IMR-90 (cell line): Measurements from ENCODE around the gene NCR1. TPM values are rescaled to one million over a fixed set of nuclear protein-coding genes. Genes with fewer than 3 reads are reported as not detected.

Experiments
- ATAC-seq: fragments of 200-7000 bp; cut with Tn5 transposase; 2 replicates; pipeline ENCODE4 v1.9.1; 2020; ENCODE audit warnings: low read depth, mild to moderate bottlenecking, moderate library complexity
- BruUV-seq: library from RNA; stranded (reverse); fragments of 400-500 nt; replicated peaks from 2 replicates; lab custom pipeline; 2021; lab: Mats Ljungman, UMichigan
- CTCF ChIA-PET: fragments of 300-600 bp; formaldehyde crosslinking; extraction: SDS; loops from one replicate; lab custom pipeline; 2021; ENCODE audit warnings: antibody characterized with exemption; lab: Yijun Ruan, JAX
- POLR2A ChIA-PET: fragments of 300-600 bp; sonication (Branson Sonifier 250); formaldehyde crosslinking; loops from one replicate; lab custom pipeline; 2022; ENCODE audit warnings: antibody characterized with exemption; ENCODE audit not compliant: unreplicated experiment; lab: Charles Lee
- DNase-seq: peaks from one replicate; pipeline ENCODE4 v3.0.0; 2013
- H2AFZ ChIP-seq: replicated peaks from 2 replicates; pipeline ENCODE3; 2013; ENCODE audit warnings: low read length, mild to moderate bottlenecking; ENCODE audit not compliant: poor library complexity
- H2AK5ac ChIP-seq: 2 replicates; pipeline ENCODE4 v1.6.1; 2013; ENCODE audit warnings: low read depth, low read length, inconsistent platforms
- H2AK9ac ChIP-seq: replicated peaks from 2 replicates; pipeline ENCODE3; 2013; ENCODE audit warnings: mild to moderate bottlenecking, low read depth, low read length, moderate library complexity; ENCODE audit not compliant: poor library complexity
- H2BK120ac ChIP-seq: 2 replicates; pipeline ENCODE4 v1.6.1; 2013; ENCODE audit warnings: low read depth, low read length, inconsistent platforms
- H2BK15ac ChIP-seq: 3 replicates; pipeline ENCODE4 v1.6.1; 2013; ENCODE audit warnings: low read depth, low read length, inconsistent platforms
- H2BK20ac ChIP-seq: 2 replicates; pipeline ENCODE4 v1.6.1; 2013; ENCODE audit warnings: low read depth, mild to moderate bottlenecking, inconsistent platforms, low read length, moderate library complexity
- H2BK5ac ChIP-seq: 2 replicates; pipeline ENCODE4 v1.6.1; 2013; ENCODE audit warnings: mild to moderate bottlenecking, low read depth, low read length, inconsistent platforms; ENCODE audit not compliant: poor library complexity, severe bottlenecking
- H3K14ac ChIP-seq: replicated peaks from 2 replicates; pipeline ENCODE4 v1.6.1; 2013; ENCODE audit warnings: low read depth, low read length, inconsistent platforms
- H3K18ac ChIP-seq: 2 replicates; pipeline ENCODE4 v1.6.1; 2013; ENCODE audit warnings: low read depth, low read length, control low read depth
- H3K23ac ChIP-seq: 2 replicates; pipeline ENCODE4 v1.6.1; 2013; ENCODE audit warnings: low read depth, low read length, inconsistent platforms
- H3K27ac ChIP-seq: 2 replicates; pipeline ENCODE4 v1.5.1; 2013; ENCODE audit warnings: mild to moderate bottlenecking, control low read depth, low read length; ENCODE audit not compliant: insufficient read depth
- H3K27me3 ChIP-seq: 2 replicates; pipeline ENCODE4 v1.6.1; 2013; ENCODE audit warnings: low read length; ENCODE audit not compliant: control insufficient read depth, insufficient read depth
- H3K36me3 ChIP-seq: 2 replicates; pipeline ENCODE4 v1.6.1; 2013; ENCODE audit warnings: low read length, mixed read lengths; ENCODE audit not compliant: control insufficient read depth, insufficient read depth
- H3K4ac ChIP-seq: 2 replicates; pipeline ENCODE4 v1.6.1; 2013; ENCODE audit warnings: low read depth, low read length, inconsistent platforms
- H3K4me1 ChIP-seq: 2 replicates; pipeline ENCODE4 v1.6.1; 2013; ENCODE audit warnings: low read length, mixed read lengths; ENCODE audit not compliant: control insufficient read depth, insufficient read depth
- H3K4me2 ChIP-seq: 2 replicates; pipeline ENCODE4 v1.6.1; 2013; ENCODE audit warnings: low read depth, mild to moderate bottlenecking, control low read depth, low read length, moderate library complexity
- H3K4me3 ChIP-seq: 2 replicates; pipeline ENCODE4 v1.5.1; 2013; ENCODE audit warnings: low read depth, mild to moderate bottlenecking, control low read depth, low read length, moderate library complexity; ENCODE audit not compliant: insufficient read depth
- H3K56ac ChIP-seq: 2 replicates; pipeline ENCODE4 v1.6.1; 2013; ENCODE audit warnings: low read length, inconsistent platforms; ENCODE audit not compliant: insufficient read depth; ENCODE audit errors: extremely low read depth
- H3K79me1 ChIP-seq, 2 experiments: 2 replicates each; pipeline ENCODE4 v1.6.1; 2013; ENCODE audit warnings: low read length in 2 of 2, inconsistent platforms in 1 of 2, low read depth in 1 of 2
- H3K9ac ChIP-seq: 2 replicates; pipeline ENCODE4 v1.6.1; 2013; ENCODE audit warnings: low read depth, low read length, control low read depth
- H3K9me1 ChIP-seq: 2 replicates; pipeline ENCODE4 v1.6.1; 2013; ENCODE audit warnings: low read length, inconsistent platforms; ENCODE audit not compliant: insufficient read depth
- H3K9me3 ChIP-seq: 2 replicates; pipeline ENCODE4 v1.6.1; 2013; ENCODE audit warnings: low read length; ENCODE audit not compliant: control insufficient read depth, insufficient read depth
- H4K20me1 ChIP-seq: 2 replicates; pipeline ENCODE4 v1.6.1; 2013; ENCODE audit warnings: low read length, inconsistent platforms; ENCODE audit not compliant: insufficient read depth
- H4K5ac ChIP-seq: 2 replicates; pipeline ENCODE4 v1.6.1; 2013; ENCODE audit warnings: mild to moderate bottlenecking, low read depth, low read length, control low read depth
- H4K8ac ChIP-seq, 2 experiments: 2 replicates each; pipeline ENCODE4 v1.6.1; 2013; ENCODE audit warnings: low read depth in 2 of 2, low read length in 2 of 2, control low read depth in 1 of 2, inconsistent platforms in 1 of 2
- H4K91ac ChIP-seq: 2 replicates; pipeline ENCODE4 v1.6.1; 2013; ENCODE audit warnings: low read depth, low read length, inconsistent platforms; ENCODE audit not compliant: insufficient read depth
- BHLHE40 ChIP-seq: fragments of 150-350 bp; IDR thresholded peaks from 2 replicates; pipeline ENCODE4 v1.6.1; 2016; ENCODE audit warnings: mild to moderate bottlenecking, low read depth, low read length
- CEBPB ChIP-seq: IDR thresholded peaks from 2 replicates; pipeline ENCODE4 v1.6.1; 2012; ENCODE audit warnings: low read depth, low read length, improper control_type of control experiment
- CHD1 ChIP-seq: IDR thresholded peaks from 2 replicates; pipeline ENCODE4 v1.6.1; 2012; ENCODE audit warnings: low read depth, low read length, improper control_type of control experiment
- CTCF ChIP-seq: conservative IDR thresholded peaks from 2 replicates; pipeline ENCODE4 v1.5.1; 2012; ENCODE audit warnings: mild to moderate bottlenecking, low read depth, low read length, improper control_type of control experiment
- ELK1 ChIP-seq: fragments of 150-350 bp; IDR thresholded peaks from 2 replicates; pipeline ENCODE4 v1.6.1; 2016; ENCODE audit warnings: low read depth, mild to moderate bottlenecking, low read length, moderate library complexity, borderline replicate concordance
- FOS ChIP-seq: fragments of 150-350 bp; IDR thresholded peaks from 2 replicates; pipeline ENCODE4 v1.6.1; 2016; ENCODE audit warnings: low read depth, low read length
- MAFK ChIP-seq: IDR thresholded peaks from 2 replicates; pipeline ENCODE4 v1.6.1; 2012; ENCODE audit warnings: low read depth, low read length, improper control_type of control experiment
- MAZ ChIP-seq: IDR thresholded peaks from 2 replicates; pipeline ENCODE4 v1.6.1; 2012; ENCODE audit warnings: low read depth, mild to moderate bottlenecking, low read length, improper control_type of control experiment, moderate library complexity, borderline replicate concordance
- MXI1 ChIP-seq: IDR thresholded peaks from 2 replicates; pipeline ENCODE4 v1.6.1; 2012; ENCODE audit warnings: low read depth, mild to moderate bottlenecking, low read length, moderate library complexity, borderline replicate concordance
- NFE2L2 ChIP-seq: fragments of 150-350 bp; IDR thresholded peaks from 2 replicates; pipeline ENCODE4 v1.6.1; 2016; ENCODE audit warnings: low read depth, mild to moderate bottlenecking, low read length
- POLR2A ChIP-seq: IDR thresholded peaks from 2 replicates; pipeline ENCODE4 v1.6.1; 2012; ENCODE audit warnings: mild to moderate bottlenecking, low read depth, low read length
- RAD21 ChIP-seq: IDR thresholded peaks from 2 replicates; pipeline ENCODE4 v1.6.1; 2012; ENCODE audit warnings: low read length, improper control_type of control experiment
- RCOR1 ChIP-seq: IDR thresholded peaks from 2 replicates; pipeline ENCODE4 v1.6.1; 2012; ENCODE audit warnings: mild to moderate bottlenecking, low read length, improper control_type of control experiment; ENCODE audit not compliant: insufficient replicate concordance
- RFX5 ChIP-seq: IDR thresholded peaks from 2 replicates; pipeline ENCODE4 v1.8.0; 2012; ENCODE audit warnings: low read depth, mild to moderate bottlenecking, low read length, moderate library complexity
- SMC3 ChIP-seq: fragments of 150-350 bp; IDR thresholded peaks from 2 replicates; pipeline ENCODE4 v1.6.1; 2016; ENCODE audit warnings: low read depth, mild to moderate bottlenecking, antibody characterized with exemption, low read length, moderate library complexity
- USF2 ChIP-seq: fragments of 150-350 bp; IDR thresholded peaks from 2 replicates; pipeline ENCODE4 v1.6.1; 2017; ENCODE audit warnings: mild to moderate bottlenecking, antibody characterized with exemption, low read length, low read depth
- WGBS, 2 experiments: methylation state at CpG; one replicate each; pipeline versions ENCODE4 v1.1.5 to v1.1.7; 2013; ENCODE audit warnings: missing lambda C conversion rate in 2 of 2; ENCODE audit not compliant: insufficient read length in 1 of 2; ENCODE audit errors: extremely low coverage in 2 of 2; 5-methylcytosine and 5-hydroxymethylcytosine counted together
- dilution Hi-C: fragments of 300-500 bp; cut with HindIII; formaldehyde crosslinking; loops from one replicate; pipeline ENCODE4 v1.14.3; 2018; ENCODE audit warnings: low sequenced_read_pairs; ENCODE audit not compliant: unreplicated experiment
- in situ Hi-C: fragments of 300-500 bp; cut with MboI; formaldehyde crosslinking; loops from 3 replicates; pipeline ENCODE4 v1.14.3; 2019; ENCODE audit warnings: low sequenced_read_pairs, inconsistent platforms, mixed read lengths
- intact Hi-C: fragments of 100-400 bp; cut with micrococcal nuclease; formaldehyde crosslinking; loops from 2 replicates; pipeline ENCODE4 v1.10.0; 2022
- polyA plus RNA-seq, 3 experiments: library from polyadenylated mRNA; depleted of rRNA; stranded (reverse); fragments of >200 nt; gene quantifications; 2 replicates each; pipeline ENCODE4 v1.2.3, GENCODE V29; 2012; ENCODE audit warnings: low replicate concordance in 1 of 3
- total RNA-seq: library from RNA; depleted of rRNA; stranded (reverse); fragments of >200 nt; gene quantifications from 2 replicates; pipeline ENCODE4 v1.2.3, GENCODE V29; 2012

Gene NCR1
- total and polyA plus RNA-seq, 2 of the 4 experiments (the other 2 are of a cell fraction): not detected

- no TSS peak for BruUV-seq
- no peak overlapping the region for H2BK15ac ChIP-seq
- no peak overlapping the region for H3K27ac ChIP-seq
- H4K8ac ChIP-seq: no peak overlapping the region
- no peak overlapping the region for H3K23ac ChIP-seq
- in situ Hi-C loops (no loop called here), intact Hi-C loops (no loop called here), dilution Hi-C loops (no loop called here)
- H3K36me3 ChIP-seq: no peaks in the 10 kb centered on the region
- ChIA-PET CTCF (no interaction called here), POLR2A (no interaction called here)
- H3K27me3 ChIP-seq: no peaks in the 10 kb centered on the region
- H2AFZ ChIP-seq: no peak overlapping the region
- no peak overlapping the region for H2AK5ac ChIP-seq
- H3K4me3 ChIP-seq: no peak overlapping the region
- H4K91ac ChIP-seq: no peak overlapping the region
- no peaks in the 10 kb centered on the region for H3K79me1 ChIP-seq
- no peak overlapping the region for H2BK5ac ChIP-seq
- H3K9me3 ChIP-seq: peaks cover 14% of the 10 kb centered on the region
- no peak overlapping the region for H2BK20ac ChIP-seq
- H2BK120ac ChIP-seq: no peak overlapping the region
- H3K4me2 ChIP-seq: no peak overlapping the region
- no peak overlapping the region for H3K9ac ChIP-seq
- no peak for DNase-seq
- 45% methylated on average over 2 of the region's 8 CpGs; no CpG with 5 or more reads in 1 of the 2 experiments for whole genome bisulfite sequencing, 2 experiments
- H3K4ac ChIP-seq: no peak overlapping the region
- H3K14ac ChIP-seq: no peak overlapping the region
- no peak for ATAC-seq
- no peaks in the 10 kb centered on the region for H3K4me1 ChIP-seq
- TF ChIP-seq POLR2A: no peak
- no peak for TF ChIP-seq RAD21
- no peak for TF ChIP-seq CHD1
- no peak for TF ChIP-seq SMC3
- TF ChIP-seq RCOR1: no peak
- TF ChIP-seq MXI1: no peak
- TF ChIP-seq RFX5: no peak
- no peak for TF ChIP-seq ELK1
- TF ChIP-seq USF2: no peak
- TF ChIP-seq BHLHE40: no peak
- no peak for TF ChIP-seq MAZ
- TF ChIP-seq NFE2L2: no peak
- no peak for TF ChIP-seq MAFK
- TF ChIP-seq CEBPB: no peak
- no peak for TF ChIP-seq FOS
- TF ChIP-seq CTCF: no peak
- H3K9me1 ChIP-seq: no peaks in the 10 kb centered on the region
- no peaks in the 10 kb centered on the region for H4K20me1 ChIP-seq
- H4K5ac ChIP-seq: no peak overlapping the region
- H3K56ac ChIP-seq: no peak overlapping the region
- no peak overlapping the region for H2AK9ac ChIP-seq
- no peak overlapping the region for H3K18ac ChIP-seq
These were observed 53.9 kb downstream of the NCR1 start for GRCh38 chr19:54959840-54960239.
